ENCODE data around the gene DNTT.

The DNTT gene

GRCh38 chr10:96380821-96381220 lies 76.6 kb downstream of the DNTT start:
- no peak for ATAC-seq

GRCh38 chr10:96384506-96384905 lies 80.3 kb downstream of the DNTT start:
- no peak for ATAC-seq

GRCh38 chr10:96387161-96387560 lies 82.9 kb downstream of the DNTT start:
- ATAC-seq = no peak

GRCh38 chr10:96387601-96388000 lies 83.4 kb downstream of the DNTT start:
- ATAC-seq = no peak

All from activated CD4-positive, CD25-positive, alpha-beta regulatory T cell treated with anti-CD3 and anti-CD28 coated beads, Interleukin-2, amount 50 U/mL, for 24 hours (primary cell).